Measurements from ENCODE around the gene MICALL2.

Gene MICALL2

GRCh38 chr7:1493571-1493970 is 34.3 kb upstream of the MICALL2 start:
- no peaks in the 10 kb centered on the region; the same call in 1 of the 2 replicates for H3K79me2 ChIP-seq (ENCODE audit: control insufficient read depth, low read length)
- no peak overlapping the region for H3K4me2 ChIP-seq (ENCODE audit: low read length)
- peaks cover 14% of the 10 kb centered on the region for H4K20me1 ChIP-seq (ENCODE audit: control insufficient read depth, insufficient read depth, low read depth, low read length)
- H3F3A ChIP-seq (ENCODE audit: control insufficient read depth, insufficient read depth) = no peaks in the 10 kb centered on the region
- H3K9me3 ChIP-seq (ENCODE audit: control insufficient read depth, insufficient read depth, low read length) = no peaks in the 10 kb centered on the region
- no peak overlapping the region for H3K27ac ChIP-seq (ENCODE audit: low read depth, low read length)
- no peak for TF ChIP-seq EZH2phosphoT487 (IDR thresholded peaks at IDR 0.05; ENCODE audit: borderline replicate concordance, low read length)
- no peak for TF ChIP-seq CTCF (IDR thresholded peaks at IDR 0.05; ENCODE audit: low read depth, low read length, poor library complexity, severe bottlenecking)
- peaks cover 89% of the 10 kb centered on the region for H3K36me3 ChIP-seq (ENCODE audit: control insufficient read depth, low read length)
- no peaks in the 10 kb centered on the region for H3K4me1 ChIP-seq (ENCODE audit: control insufficient read depth, low read length)
- no peaks in the 10 kb centered on the region for H3K9me2 ChIP-seq (replicated peaks; ENCODE audit: control insufficient read depth, low read length)
- no peak overlapping the region for H3K4me3 ChIP-seq (ENCODE audit: low read length)
- H3K27me3 ChIP-seq (ENCODE audit: control insufficient read depth, low read length) = no peaks in the 10 kb centered on the region

- no peaks in the 10 kb centered on the region for H3K9me2 ChIP-seq (replicated peaks; ENCODE audit: control insufficient read depth, low read length)
- H3K4me1 ChIP-seq (ENCODE audit: control insufficient read depth, low read length) = no peaks in the 10 kb centered on the region
- H3K9me3 ChIP-seq (ENCODE audit: control insufficient read depth, insufficient read depth, low read length) = no peaks in the 10 kb centered on the region
- H3K4me3 ChIP-seq (ENCODE audit: low read length) = no peak overlapping the region
- TF ChIP-seq CTCF (IDR thresholded peaks at IDR 0.05; ENCODE audit: low read depth, low read length, poor library complexity, severe bottlenecking) (no peak), EZH2phosphoT487 (IDR thresholded peaks at IDR 0.05; ENCODE audit: borderline replicate concordance, low read length) (no peak)
- H3K36me3 ChIP-seq (ENCODE audit: control insufficient read depth, low read length) = peaks cover 91% of the 10 kb centered on the region
- no peak overlapping the region for H3K27ac ChIP-seq (ENCODE audit: low read depth, low read length)
- no peak overlapping the region for H3K4me2 ChIP-seq (ENCODE audit: low read length)
- H4K20me1 ChIP-seq (ENCODE audit: control insufficient read depth, insufficient read depth, low read depth, low read length) = peaks cover 14% of the 10 kb centered on the region
- no peaks in the 10 kb centered on the region for H3F3A ChIP-seq (ENCODE audit: control insufficient read depth, insufficient read depth)
- H3K79me2 ChIP-seq (ENCODE audit: control insufficient read depth, low read length) = no peaks in the 10 kb centered on the region; the same call in 1 of the 2 replicates
- H3K27me3 ChIP-seq (ENCODE audit: control insufficient read depth, low read length) = no peaks in the 10 kb centered on the region
Measured at GRCh38 chr7:1493129-1493528, 33.9 kb upstream of the MICALL2 start.

GRCh38 chr7:1492640-1493039 is 33.4 kb upstream of the MICALL2 start:
- Histone ChIP-seq H3K36me3 (ENCODE audit: control insufficient read depth, low read length) (peaks cover 91% of the 10 kb centered on the region), H3K9me3 (ENCODE audit: control insufficient read depth, insufficient read depth, low read length) (no peaks in the 10 kb centered on the region), H3K4me2 (ENCODE audit: low read length) (no peak overlapping the region), H3K27me3 (ENCODE audit: control insufficient read depth, low read length) (no peaks in the 10 kb centered on the region), H3K79me2 (ENCODE audit: control insufficient read depth, low read length) (no peaks in the 10 kb centered on the region; the same call in 1 of the 2 replicates), H3K4me3 (ENCODE audit: low read length) (no peak overlapping the region), H4K20me1 (ENCODE audit: control insufficient read depth, insufficient read depth, low read depth, low read length) (peaks cover 14% of the 10 kb centered on the region), H3F3A (ENCODE audit: control insufficient read depth, insufficient read depth) (no peaks in the 10 kb centered on the region), H3K9me2 (replicated peaks; ENCODE audit: control insufficient read depth, low read length) (no peaks in the 10 kb centered on the region), H3K4me1 (ENCODE audit: control insufficient read depth, low read length) (no peaks in the 10 kb centered on the region), H3K27ac (ENCODE audit: low read depth, low read length) (no peak overlapping the region)
- TF ChIP-seq CTCF (IDR thresholded peaks at IDR 0.05; ENCODE audit: low read depth, low read length, poor library complexity, severe bottlenecking) (no peak), EZH2phosphoT487 (IDR thresholded peaks at IDR 0.05; ENCODE audit: borderline replicate concordance, low read length) (no peak)
